Testis (tissue), 3 donors: ENCODE results near the gene TEX52. TPM values are rescaled to one million over a fixed set of nuclear protein-coding genes. Genes with fewer than 3 reads are reported as not detected.

Experiments used
- DNase-seq: peaks from one replicate; pipeline ENCODE4 v3.0.0-alpha.2; 2019
- H3K27ac ChIP-seq, 2 donors: fragments of 200-600 bp; sonication (generic); one replicate each; pipeline ENCODE4 v1.5.1; 2019
- H3K27me3 ChIP-seq: fragments of 200-600 bp; sonication (generic); one replicate; pipeline ENCODE4 v1.5.1; 2019
- H3K36me3 ChIP-seq: fragments of 200-600 bp; sonication (generic); one replicate; pipeline ENCODE4 v1.5.1; 2017; ENCODE audit warnings: low read depth; ENCODE audit errors: missing control alignments
- H3K4me1 ChIP-seq: fragments of 200-600 bp; sonication (generic); one replicate; pipeline ENCODE4 v1.5.1; 2019
- H3K4me3 ChIP-seq, 2 donors: fragments of 200-600 bp; sonication (generic); one replicate each; pipeline ENCODE4 v1.5.1; 2017 to 2019
- H3K9me3 ChIP-seq: fragments of 200-600 bp; sonication (generic); one replicate; pipeline ENCODE4 v1.5.1; 2017
- POLR2A ChIP-seq: fragments of 450-650 bp; IDR thresholded peaks from one replicate; pipeline ENCODE4 v1.6.1; 2017; ENCODE audit warnings: antibody characterized with exemption, mild to moderate bottlenecking, moderate library complexity
- WGBS, 2 donors: methylation state at CpG; one replicate each; pipeline ENCODE4 v1.1.5; 2018; 5-methylcytosine and 5-hydroxymethylcytosine counted together
- intact Hi-C: fragments of 100-400 bp; cut with DNase I; formaldehyde crosslinking; loops from one replicate; pipeline ENCODE4 v1.15.1; 2023; ENCODE audit warnings: low total_unique reads
- polyA plus RNA-seq: library from polyadenylated mRNA; stranded (reverse); fragments of 350-450 nt; fragmentation: Illumina TruSeq; extraction: RNeasy Lipid Tissue Mini Kit (QIAGEN cat#74804); gene quantifications from one replicate; pipeline ENCODE4 v1.2.3, GENCODE V29; 2014; ENCODE audit warnings: low read depth, low replicate concordance; ENCODE audit not compliant: insufficient read depth
- total RNA-seq, 2 donors: library from RNA; depleted of rRNA; stranded (reverse); fragments of >200 nt; gene quantifications; one replicate each; pipeline ENCODE4 v1.2.3, GENCODE V29; 2016
- TF ChIP-seq, protein P1 (sequence below), 3 experiments: fragments of 450-650 bp in 2 of 3; fragments of 200-600 bp in 1 of 3; sonication (generic) in 1 of 3; IDR thresholded peaks; one replicate each; pipeline ENCODE4 v1.5.1; 2016 to 2019; ENCODE audit warnings: antibody characterized with exemption in 3 of 3, mild to moderate bottlenecking in 2 of 3, moderate library complexity in 1 of 3

The TEX52 gene
- total and polyA plus RNA-seq, 3 donors from 2014 or later: 0.81 to 11.4 (median 4.7) TPM

DNA sequence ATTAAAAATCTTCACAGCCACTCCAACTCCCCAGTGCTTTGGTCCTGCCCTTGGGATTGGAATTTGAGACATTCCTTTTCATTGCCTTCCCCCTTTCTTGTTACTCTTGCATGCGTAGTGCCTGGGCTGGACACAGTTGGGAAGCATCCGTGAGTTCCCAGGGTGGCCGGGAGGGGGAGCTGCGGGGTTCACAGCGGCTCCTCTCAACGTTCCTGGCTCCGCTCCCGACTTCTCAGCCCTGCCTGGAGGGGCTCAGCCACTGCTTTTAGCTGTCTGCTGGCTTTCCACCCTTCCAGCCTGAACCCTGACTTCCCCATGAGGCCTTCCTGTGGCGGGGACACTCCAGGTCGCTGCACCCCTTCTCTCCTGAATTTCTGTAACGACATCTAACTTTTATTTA, 3.2 kb downstream of the TEX52 start:
- peaks cover 8% of the 10 kb centered on the region for H3K4me1 ChIP-seq
- no peaks in the 10 kb centered on the region for H3K36me3 ChIP-seq
- no peaks in the 10 kb centered on the region for H3K9me3 ChIP-seq
- no peak overlapping the region for H3K27ac ChIP-seq
- H3K4me3 ChIP-seq: no peak overlapping the region
- no peaks in the 10 kb centered on the region for H3K27me3 ChIP-seq
- DNase-seq: peak; percentile 88
- TF ChIP-seq, protein P1, sequence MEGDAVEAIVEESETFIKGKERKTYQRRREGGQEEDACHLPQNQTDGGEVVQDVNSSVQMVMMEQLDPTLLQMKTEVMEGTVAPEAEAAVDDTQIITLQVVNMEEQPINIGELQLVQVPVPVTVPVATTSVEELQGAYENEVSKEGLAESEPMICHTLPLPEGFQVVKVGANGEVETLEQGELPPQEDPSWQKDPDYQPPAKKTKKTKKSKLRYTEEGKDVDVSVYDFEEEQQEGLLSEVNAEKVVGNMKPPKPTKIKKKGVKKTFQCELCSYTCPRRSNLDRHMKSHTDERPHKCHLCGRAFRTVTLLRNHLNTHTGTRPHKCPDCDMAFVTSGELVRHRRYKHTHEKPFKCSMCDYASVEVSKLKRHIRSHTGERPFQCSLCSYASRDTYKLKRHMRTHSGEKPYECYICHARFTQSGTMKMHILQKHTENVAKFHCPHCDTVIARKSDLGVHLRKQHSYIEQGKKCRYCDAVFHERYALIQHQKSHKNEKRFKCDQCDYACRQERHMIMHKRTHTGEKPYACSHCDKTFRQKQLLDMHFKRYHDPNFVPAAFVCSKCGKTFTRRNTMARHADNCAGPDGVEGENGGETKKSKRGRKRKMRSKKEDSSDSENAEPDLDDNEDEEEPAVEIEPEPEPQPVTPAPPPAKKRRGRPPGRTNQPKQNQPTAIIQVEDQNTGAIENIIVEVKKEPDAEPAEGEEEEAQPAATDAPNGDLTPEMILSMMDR (IDR thresholded peaks at IDR 0.05): peak; percentile 28 to 74 (median 35)
- no peak for TF ChIP-seq POLR2A
- WGBS, 2 donors: 30 to 53% methylated on average over 6 to 11 of the region's 11 CpGs
- intact Hi-C loops: no loop called here

DNA sequence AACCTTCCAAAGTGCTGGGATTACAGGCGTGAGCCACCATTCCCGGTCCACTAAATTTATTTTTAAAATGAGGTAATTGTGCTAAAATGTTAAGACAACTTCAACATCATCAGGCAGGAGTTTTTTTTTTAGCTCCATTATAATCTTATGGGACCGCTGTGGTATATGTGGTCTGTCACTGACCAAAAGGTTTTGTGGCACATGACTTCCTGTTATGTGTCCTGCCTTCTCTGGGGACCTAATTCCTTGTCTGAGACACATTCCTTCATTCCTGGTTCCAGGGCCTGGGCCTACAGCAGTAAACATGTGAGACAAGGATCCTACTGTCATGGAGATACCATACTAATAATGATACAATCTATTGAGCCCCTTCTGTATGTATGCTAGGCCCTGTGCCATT, 4.9 kb downstream of the TEX52 start:
- H3K27me3 ChIP-seq: no peaks in the 10 kb centered on the region
- H3K4me1 ChIP-seq: peaks cover 3% of the 10 kb centered on the region
- 89 to 95% methylated on average over 3 of the region's 3 CpGs for WGBS, 2 donors
- TF ChIP-seq, protein P1 (IDR thresholded peaks at IDR 0.05): no peak
- no peak for TF ChIP-seq POLR2A
- intact Hi-C loops: no loop called here
- no peak for DNase-seq
- no peak overlapping the region for H3K4me3 ChIP-seq
- no peaks in the 10 kb centered on the region for H3K9me3 ChIP-seq
- no peak overlapping the region for H3K27ac ChIP-seq
- H3K36me3 ChIP-seq: no peaks in the 10 kb centered on the region

DNA sequence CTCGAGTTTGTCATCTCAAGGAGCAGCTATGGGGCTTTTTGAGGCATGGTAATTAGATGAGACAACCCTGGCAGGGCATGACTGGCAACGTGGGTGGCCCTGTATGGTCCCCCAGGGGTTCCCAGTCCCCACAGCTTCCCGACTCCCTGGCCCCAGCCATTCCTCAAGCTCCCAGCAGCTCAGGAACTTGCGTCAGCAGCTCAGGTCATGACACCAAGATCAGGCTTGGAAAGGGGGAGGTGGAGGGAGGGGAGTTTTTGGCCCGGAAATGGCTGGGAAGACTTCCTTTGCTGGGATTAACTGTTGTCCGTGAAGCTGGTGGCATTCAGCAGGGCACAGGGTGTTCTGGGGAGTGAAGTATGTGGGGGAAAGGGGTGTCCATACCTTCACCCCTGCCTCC, 11.6 kb downstream of the TEX52 start:
- Histone ChIP-seq H3K27ac (no peak overlapping the region), H3K36me3 (no peaks in the 10 kb centered on the region), H3K9me3 (no peaks in the 10 kb centered on the region), H3K4me3 (no peak overlapping the region), H3K4me1 (no peaks in the 10 kb centered on the region), H3K27me3 (no peaks in the 10 kb centered on the region)
- TF ChIP-seq POLR2A: no peak
- intact Hi-C loops: no loop called here
- 24 to 36% methylated on average over 6 of the region's 6 CpGs for WGBS, 2 donors
- no peak for DNase-seq

DNA sequence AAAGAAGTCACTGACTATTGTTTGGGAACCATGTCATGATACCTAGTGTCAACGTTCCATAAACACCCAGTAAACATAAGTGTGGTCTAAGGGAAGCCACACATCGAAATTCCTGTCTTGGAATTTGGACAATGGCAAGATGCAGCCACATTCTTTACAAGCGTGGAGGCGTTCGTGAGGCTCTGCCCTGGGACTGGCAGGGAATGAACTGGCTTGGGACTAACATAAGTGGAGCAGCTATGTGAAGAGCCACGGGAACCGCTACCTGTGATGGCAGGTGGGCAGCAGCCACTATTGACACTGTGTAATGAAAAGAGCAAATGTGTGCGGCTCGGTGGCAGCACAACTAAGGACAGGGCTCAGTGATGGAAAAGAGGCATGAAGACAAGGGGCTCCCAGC, 12.1 kb downstream of the TEX52 start:
- intact Hi-C loops: no loop called here
- H3K4me1 ChIP-seq: no peaks in the 10 kb centered on the region
- DNase-seq: no peak
- WGBS, 2 donors: 87 to 88% methylated on average over 9 of the region's 9 CpGs
- TF ChIP-seq, protein P1 (IDR thresholded peaks at IDR 0.05): no peak
- no peak for TF ChIP-seq POLR2A
- H3K36me3 ChIP-seq: no peaks in the 10 kb centered on the region
- H3K9me3 ChIP-seq: no peaks in the 10 kb centered on the region
- H3K27me3 ChIP-seq: no peaks in the 10 kb centered on the region
- H3K4me3 ChIP-seq: no peak overlapping the region
- H3K27ac ChIP-seq: no peak overlapping the region

DNA sequence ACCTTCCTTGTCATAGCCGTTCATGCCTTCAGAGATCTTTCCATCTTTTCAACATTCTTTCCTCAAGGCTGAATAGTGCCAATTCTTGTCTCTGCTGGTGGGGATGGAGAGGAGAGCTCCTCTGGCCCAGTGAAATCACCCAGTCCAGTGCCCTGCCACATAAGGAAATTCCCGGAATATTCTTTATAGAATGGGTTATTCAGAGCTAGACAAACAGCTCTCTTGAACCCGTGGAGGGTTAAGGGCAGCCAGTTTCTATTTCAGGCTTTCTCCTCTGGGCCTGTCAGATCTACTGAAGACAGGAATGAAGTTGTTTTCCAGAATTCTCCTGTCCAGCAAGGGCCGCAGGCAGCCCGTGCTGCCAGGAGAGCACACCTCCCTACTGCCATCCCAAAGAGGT, 13.9 kb downstream of the TEX52 start:
- intact Hi-C loops: no loop called here
- no peak for DNase-seq
- no peaks in the 10 kb centered on the region for H3K9me3 ChIP-seq
- H3K27ac ChIP-seq: no peak overlapping the region
- TF ChIP-seq, protein P1 (IDR thresholded peaks at IDR 0.05): no peak
- TF ChIP-seq POLR2A: no peak
- no peaks in the 10 kb centered on the region for H3K27me3 ChIP-seq
- no peaks in the 10 kb centered on the region for H3K4me1 ChIP-seq
- no peak overlapping the region for H3K4me3 ChIP-seq
- 83% methylated on average over 5 of the region's 5 CpGs for WGBS, 2 donors
- no peaks in the 10 kb centered on the region for H3K36me3 ChIP-seq
